Stomach (tissue), 4 donors: Measurements from ENCODE around the gene DISC1.

Experiments used
- CTCF ChIP-seq, 7 experiments: fragments of 450-650 bp in 4 of 7; fragments of 200-600 bp in 3 of 7; sonication (generic) in 3 of 7; IDR thresholded peaks; one replicate each; pipeline ENCODE4 v1.5.1; 2016 to 2019; ENCODE audit warnings: antibody characterized with exemption in 7 of 7, control low read depth in 2 of 7, mild to moderate bottlenecking in 1 of 7
- EP300 ChIP-seq: sonication (generic); formaldehyde crosslinking; IDR thresholded peaks from one replicate; pipeline ENCODE4 v1.6.1; 2017; ENCODE audit warnings: antibody characterized with exemption
- POLR2A ChIP-seq, 4 donors: fragments of 450-650 bp; IDR thresholded peaks; one replicate each; pipeline ENCODE4 v1.6.1; 2016; ENCODE audit warnings: antibody characterized with exemption in 4 of 4, control low read depth in 2 of 4, mild to moderate bottlenecking in 1 of 4, moderate library complexity in 1 of 4
- POLR2AphosphoS5 ChIP-seq, 3 donors: sonication (generic); formaldehyde crosslinking; IDR thresholded peaks; one replicate each; pipeline ENCODE4 v1.6.1; 2016; ENCODE audit warnings: antibody characterized with exemption in 3 of 3

GRCh38 chr1:231810415-231810814, 183.8 kb downstream of the DISC1 start:
- TF ChIP-seq POLR2AphosphoS5 (IDR thresholded peaks at IDR 0.05) (no peak), POLR2A (IDR thresholded peaks at IDR 0.05) (no peak), CTCF (IDR thresholded peaks at IDR 0.05) (no peak), EP300 (no peak)
